NCI-H1105 (cell line): Measurements from ENCODE around the gene DHPS.
"Not testable (repeated sequence)": the region's sequence is repeated elsewhere in the genome, so short reads cannot be mapped to it uniquely, and the experiment has no call there.

Experiments used
- DNase-seq: peaks from one replicate; lab custom pipeline; 2025; lab: John Stamatoyannopoulos, UW

Gene DHPS

GRCh38 chr19:12681074-12681987, at the start of gene DHPS:
TSS of gene DHPS (minus strand) at chr19:12681880. CDS start at chr19:12681766, 114 bp downstream.
- DNase-seq, result peak; percentile 96

- no peak for DNase-seq
Observed at GRCh38 chr19:12731337-12731736, 49.7 kb upstream of the DHPS start.

GRCh38 chr19:12730064-12730463, 48.4 kb upstream of the DHPS start:
- DNase-seq, result no peak

GRCh38 chr19:12727745-12728433, 46.2 kb upstream of the DHPS start:
- DNase-seq, result no peak

- no peak for DNase-seq
Observed at GRCh38 chr19:12726988-12727316, 45.3 kb upstream of the DHPS start.

- DNase-seq, result not testable (repeated sequence)
Observed at GRCh38 chr19:12725612-12726011, 43.9 kb upstream of the DHPS start.

GRCh38 chr19:12723641-12724426, 42.2 kb upstream of the DHPS start, which contains the start of gene TNPO2:
TSS of gene TNPO2 (minus strand) at chr19:12723932. CDS start at chr19:12720977, 2,955 bp downstream.
- peak; percentile 68 for DNase-seq

- DNase-seq, result no peak
Observed at GRCh38 chr19:12723381-12723640, 41.6 kb upstream of the DHPS start.

- DNase-seq, result peak; percentile 99
Observed at GRCh38 chr19:12722566-12723380, 41.1 kb upstream of the DHPS start.

GRCh38 chr19:12721656-12722565, 40.2 kb upstream of the DHPS start:
- peak; percentile 51 for DNase-seq

GRCh38 chr19:12720851-12721655, 39.4 kb upstream of the DHPS start:
- DNase-seq, result no peak

- no peak for DNase-seq
Observed at GRCh38 chr19:12720296-12720695, 38.6 kb upstream of the DHPS start.

- DNase-seq, result no peak
Observed at GRCh38 chr19:12715929-12716328, 34.2 kb upstream of the DHPS start.

- DNase-seq, result no peak
Observed at GRCh38 chr19:12715102-12715501, 33.4 kb upstream of the DHPS start.

GRCh38 chr19:12713304-12713703, 31.6 kb upstream of the DHPS start:
- not testable (repeated sequence) for DNase-seq

- DNase-seq, result not testable (repeated sequence)
Observed at GRCh38 chr19:12712077-12712476, 30.4 kb upstream of the DHPS start.

- no peak for DNase-seq
Observed at GRCh38 chr19:12711187-12711586, 29.5 kb upstream of the DHPS start.

- DNase-seq, result no peak
Observed at GRCh38 chr19:12708641-12709040, 27.0 kb upstream of the DHPS start.

GRCh38 chr19:12706332-12706718, 24.6 kb upstream of the DHPS start:
- no peak for DNase-seq
